Trophoblast cell (in vitro differentiated cells and primary cell): ENCODE results near the gene PDE8A.

Experiments used
- DNase-seq, 2 donors: peaks; one replicate each; pipeline ENCODE4 v3.0.0-alpha.2; 2016
- H2AFZ ChIP-seq: 2 replicates; pipeline ENCODE4 v1.6.1; 2013; ENCODE audit warnings: low read length, moderate library complexity, mild to moderate bottlenecking; ENCODE audit not compliant: insufficient read depth, poor library complexity
- H2AK5ac ChIP-seq: 2 replicates; pipeline ENCODE4 v1.6.1; 2013; ENCODE audit warnings: mild to moderate bottlenecking, low read length
- H2BK120ac ChIP-seq: 2 replicates; pipeline ENCODE4 v1.6.1; 2013; ENCODE audit warnings: low read length, mild to moderate bottlenecking, moderate library complexity; ENCODE audit not compliant: insufficient read depth, poor library complexity
- H2BK12ac ChIP-seq: 2 replicates; pipeline ENCODE4 v1.6.1; 2013; ENCODE audit warnings: mild to moderate bottlenecking, low read length, moderate library complexity
- H2BK5ac ChIP-seq: 2 replicates; pipeline ENCODE4 v1.6.1; 2013; ENCODE audit warnings: low read length, low read depth, moderate library complexity, mild to moderate bottlenecking; ENCODE audit not compliant: poor library complexity
- H3K14ac ChIP-seq: 2 replicates; pipeline ENCODE4 v1.6.1; 2013; ENCODE audit warnings: mild to moderate bottlenecking, low read length
- H3K18ac ChIP-seq: 2 replicates; pipeline ENCODE4 v1.6.1; 2013; ENCODE audit warnings: mild to moderate bottlenecking, low read length
- H3K23ac ChIP-seq: 2 replicates; pipeline ENCODE4 v1.6.1; 2013; ENCODE audit warnings: low read length
- H3K27ac ChIP-seq: 2 replicates; pipeline ENCODE4 v1.5.1; 2013; ENCODE audit warnings: low read depth, mild to moderate bottlenecking, inconsistent platforms, low read length, moderate library complexity
- H3K27me3 ChIP-seq: 2 replicates; pipeline ENCODE4 v1.6.1; 2013; ENCODE audit warnings: inconsistent platforms, mild to moderate bottlenecking, low read length, moderate library complexity; ENCODE audit not compliant: insufficient read depth
- H3K36me3 ChIP-seq, 2 experiments: 1 replicate in 1 of 2; 2 replicates in 1 of 2; pipeline ENCODE4 v1.6.1; 2013; ENCODE audit warnings: low read length in 2 of 2, mild to moderate bottlenecking in 2 of 2, moderate library complexity in 1 of 2; ENCODE audit not compliant: insufficient read depth in 2 of 2, control insufficient read depth in 1 of 2
- H3K4ac ChIP-seq: 2 replicates; pipeline ENCODE4 v1.6.1; 2013; ENCODE audit warnings: low read depth, mild to moderate bottlenecking, low read length, moderate library complexity
- H3K4me1 ChIP-seq, 2 experiments: 1 replicate in 1 of 2; 2 replicates in 1 of 2; pipeline ENCODE4 v1.6.1; 2013; ENCODE audit warnings: low read length in 2 of 2, mild to moderate bottlenecking in 2 of 2, moderate library complexity in 1 of 2; ENCODE audit not compliant: insufficient read depth in 2 of 2, control insufficient read depth in 1 of 2
- H3K4me2 ChIP-seq: 2 replicates; pipeline ENCODE4 v1.6.1; 2013; ENCODE audit warnings: inconsistent platforms, mild to moderate bottlenecking, low read length, moderate library complexity
- H3K4me3 ChIP-seq: 2 replicates; pipeline ENCODE4 v1.5.1; 2013; ENCODE audit warnings: mild to moderate bottlenecking, low read depth, low read length, inconsistent platforms
- H3K79me1 ChIP-seq: one replicate; pipeline ENCODE4 v1.6.1; 2013; ENCODE audit warnings: low read length
- H3K79me2 ChIP-seq: 2 replicates; pipeline ENCODE4 v1.6.1; 2013; ENCODE audit warnings: low read length, mild to moderate bottlenecking; ENCODE audit not compliant: control insufficient read depth, insufficient read depth, poor library complexity
- H3K9ac ChIP-seq: 2 replicates; pipeline ENCODE4 v1.6.1; 2013; ENCODE audit warnings: mild to moderate bottlenecking, low read length
- H3K9me3 ChIP-seq: 2 replicates; pipeline ENCODE4 v1.6.1; 2013; ENCODE audit warnings: low read depth, mild to moderate bottlenecking, control low read depth, inconsistent platforms, low read length; ENCODE audit not compliant: insufficient read depth
- H4K12ac ChIP-seq: 2 replicates; pipeline ENCODE4 v1.6.1; 2013; ENCODE audit warnings: low read depth, mild to moderate bottlenecking, low read length, moderate library complexity
- H4K8ac ChIP-seq: 2 replicates; pipeline ENCODE4 v1.6.1; 2013; ENCODE audit warnings: low read depth, mild to moderate bottlenecking, low read length, moderate library complexity
- H4K91ac ChIP-seq: one replicate; pipeline ENCODE4 v1.6.1; 2013; ENCODE audit warnings: low read depth, mild to moderate bottlenecking, low read length, moderate library complexity
- WGBS: extraction: QIAGEN DNeasy Blood & Tissue Kit; methylation state at CpG from one replicate; pipeline ENCODE4 v1.1.7; 2013; ENCODE audit warnings: missing lambda C conversion rate; ENCODE audit not compliant: insufficient read length, insufficient coverage; ENCODE audit errors: extremely low coverage; 5-methylcytosine and 5-hydroxymethylcytosine counted together

The PDE8A gene

DNA sequence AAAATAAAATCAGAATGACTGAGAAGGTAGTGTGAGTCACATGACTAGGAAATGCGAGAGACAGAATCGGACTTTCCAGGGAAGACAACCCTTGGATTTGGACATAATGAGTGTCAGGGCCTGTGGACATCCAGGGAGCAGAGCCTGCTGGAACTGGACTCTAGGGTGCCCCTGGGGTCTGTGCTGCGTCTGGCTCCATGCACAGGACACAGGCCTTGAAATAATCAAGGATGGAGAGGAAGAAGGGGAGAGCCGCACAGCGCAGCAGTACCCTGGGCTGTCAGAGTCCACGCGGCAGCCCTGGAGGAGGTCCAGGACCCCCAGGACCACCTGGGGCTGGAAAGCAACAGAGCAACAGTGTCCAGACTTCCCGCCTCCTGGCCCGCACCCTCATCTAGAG is 173.7 kb downstream of the PDE8A start:
- no peak overlapping the region for H3K27ac ChIP-seq
- no peak overlapping the region for H3K23ac ChIP-seq
- H2AFZ ChIP-seq, result no peak overlapping the region
- no CpG with 5 or more reads among the region's 9 CpGs for WGBS
- no peak overlapping the region for H2BK5ac ChIP-seq
- no peak overlapping the region for H3K9ac ChIP-seq
- no peaks in the 10 kb centered on the region for H3K27me3 ChIP-seq
- no peak overlapping the region for H3K4ac ChIP-seq
- peak overlapping the region; percentile 60 for H2AK5ac ChIP-seq
- peak overlapping the region; percentile 57 for H4K91ac ChIP-seq
- DNase-seq, result no peak
- H4K12ac ChIP-seq, result no peak overlapping the region
- no peak overlapping the region for H4K8ac ChIP-seq
- peaks cover 4 to 7% of the 10 kb centered on the region in 2 experiments for H3K4me1 ChIP-seq
- H3K79me2 ChIP-seq, result no peaks in the 10 kb centered on the region
- peak overlapping the region; percentile 75 for H3K18ac ChIP-seq
- no peak overlapping the region for H2BK120ac ChIP-seq
- H3K4me3 ChIP-seq, result no peak overlapping the region
- H3K79me1 ChIP-seq, result peaks cover 2% of the 10 kb centered on the region
- H3K4me2 ChIP-seq, result no peak overlapping the region
- H3K36me3 ChIP-seq, result no peaks in the 10 kb centered on the region
- peak overlapping the region; percentile 6 for H2BK12ac ChIP-seq
- H3K14ac ChIP-seq, result no peak overlapping the region
- H3K9me3 ChIP-seq, result no peaks in the 10 kb centered on the region

DNA sequence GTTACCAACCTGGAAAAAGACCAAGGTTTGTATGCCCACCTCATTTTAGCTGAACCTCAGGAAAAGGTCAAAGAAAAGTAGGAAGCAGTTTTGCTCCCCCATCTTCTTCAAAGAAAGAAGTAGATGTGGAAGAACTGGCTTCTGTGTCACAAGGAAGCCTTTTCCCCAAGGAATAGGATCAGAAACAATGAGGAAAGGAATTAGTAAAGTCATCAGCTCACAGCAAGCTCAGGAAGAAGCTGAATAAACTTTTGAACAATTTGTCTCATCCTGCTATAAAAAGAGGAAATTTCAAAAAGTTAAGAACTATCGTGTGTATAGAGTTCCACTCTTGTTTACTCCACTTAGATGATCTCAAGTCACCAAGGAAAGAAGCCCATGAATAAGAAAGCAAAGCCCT is 174.2 kb downstream of the PDE8A start:
- Histone ChIP-seq H3K27ac (no peak overlapping the region), H3K18ac (no peak overlapping the region), H3K4me1 (peaks cover 4 to 7% of the 10 kb centered on the region in 2 experiments), H3K14ac (no peak overlapping the region), H2AK5ac (no peak overlapping the region), H2BK12ac (no peak overlapping the region), H3K27me3 (no peaks in the 10 kb centered on the region), H3K36me3 (no peaks in the 10 kb centered on the region), H4K12ac (no peak overlapping the region), H4K91ac (no peak overlapping the region), H3K4me2 (no peak overlapping the region), H4K8ac (no peak overlapping the region), H2BK120ac (no peak overlapping the region), H3K4me3 (no peak overlapping the region), H2BK5ac (no peak overlapping the region), H3K4ac (no peak overlapping the region), H2AFZ (no peak overlapping the region), H3K79me2 (no peaks in the 10 kb centered on the region), H3K79me1 (peaks cover 2% of the 10 kb centered on the region), H3K23ac (no peak overlapping the region), H3K9me3 (no peaks in the 10 kb centered on the region), H3K9ac (no peak overlapping the region)
- DNase-seq, result no peak
- no CpG with 5 or more reads among the region's 1 CpG for WGBS

DNA sequence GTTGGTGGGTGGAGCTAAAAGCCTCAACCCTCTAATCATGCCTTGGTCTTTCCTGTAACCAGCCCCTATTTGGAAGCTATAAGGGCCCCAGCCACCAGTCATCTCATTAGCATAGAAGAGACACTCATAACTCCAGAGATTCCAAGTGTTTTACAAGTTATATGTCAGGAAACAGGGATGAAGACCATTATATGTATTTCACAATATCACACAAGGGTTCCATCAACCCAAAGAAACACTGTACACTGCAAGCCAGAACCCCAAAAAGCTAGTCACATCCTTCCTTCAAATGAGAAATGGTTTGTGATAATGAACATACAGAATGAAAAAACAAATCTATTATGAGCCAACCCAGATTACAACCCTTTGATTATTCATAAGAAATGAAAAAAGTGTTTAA is 175.7 kb downstream of the PDE8A start:
- no peaks in the 10 kb centered on the region for H3K27me3 ChIP-seq
- H3K4me3 ChIP-seq, result no peak overlapping the region
- peaks cover 4 to 7% of the 10 kb centered on the region in 2 experiments for H3K4me1 ChIP-seq
- peaks cover 3% of the 10 kb centered on the region for H3K9me3 ChIP-seq
- H4K91ac ChIP-seq, result no peak overlapping the region
- H2BK5ac ChIP-seq, result no peak overlapping the region
- no peak overlapping the region for H2AFZ ChIP-seq
- no peak overlapping the region for H3K9ac ChIP-seq
- no peak overlapping the region for H3K4ac ChIP-seq
- no peak overlapping the region for H4K8ac ChIP-seq
- no peak overlapping the region for H3K23ac ChIP-seq
- H2BK120ac ChIP-seq, result peak overlapping the region; percentile 20
- no peak overlapping the region for H3K27ac ChIP-seq
- no peaks in the 10 kb centered on the region for H3K79me2 ChIP-seq
- DNase-seq, result no peak
- H3K36me3 ChIP-seq, result no peaks in the 10 kb centered on the region
- H3K14ac ChIP-seq, result no peak overlapping the region
- no peak overlapping the region for H3K4me2 ChIP-seq
- H3K79me1 ChIP-seq, result peaks cover 2% of the 10 kb centered on the region
- no peak overlapping the region for H4K12ac ChIP-seq
- no peak overlapping the region for H3K18ac ChIP-seq
- H2BK12ac ChIP-seq, result no peak overlapping the region
- no peak overlapping the region for H2AK5ac ChIP-seq

DNA sequence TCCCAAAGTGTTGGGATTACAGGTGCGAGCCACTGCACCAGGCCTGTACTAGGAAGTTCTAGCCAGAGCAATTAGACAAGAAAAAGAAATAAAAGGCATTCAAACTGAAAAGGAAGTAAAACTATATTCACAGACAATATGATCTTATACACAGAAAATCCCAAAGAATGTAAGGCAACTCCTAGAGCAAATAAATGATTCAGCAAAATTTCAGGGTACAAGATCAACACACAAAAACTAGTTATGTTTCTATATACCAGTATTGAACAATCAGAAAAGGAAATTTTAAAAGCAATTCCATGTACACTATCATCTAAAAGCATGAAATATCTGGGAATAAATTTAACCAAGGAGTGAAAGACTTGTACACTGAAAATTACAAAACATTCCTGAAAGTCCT is 180.6 kb downstream of the PDE8A start:
- Histone ChIP-seq H3K4me2 (no peak overlapping the region), H2AK5ac (no peak overlapping the region), H4K12ac (no peak overlapping the region), H3K23ac (no peak overlapping the region), H3K18ac (no peak overlapping the region), H4K8ac (no peak overlapping the region), H3K27me3 (no peaks in the 10 kb centered on the region), H3K14ac (no peak overlapping the region), H2BK12ac (no peak overlapping the region), H3K9ac (no peak overlapping the region), H3K79me2 (no peaks in the 10 kb centered on the region), H3K9me3 (peaks cover 5% of the 10 kb centered on the region), H4K91ac (no peak overlapping the region), H2AFZ (no peak overlapping the region), H2BK120ac (no peak overlapping the region), H3K79me1 (no peaks in the 10 kb centered on the region), H2BK5ac (no peak overlapping the region), H3K4ac (no peak overlapping the region), H3K27ac (no peak overlapping the region), H3K4me1 (peaks cover 0 to 3% of the 10 kb centered on the region in 2 experiments), H3K4me3 (no peak overlapping the region), H3K36me3 (no peaks in the 10 kb centered on the region)
- WGBS, result no CpG with 5 or more reads among the region's 1 CpG
- DNase-seq, result no peak
